ENCODE data around the gene CCDC183.

GRCh38 chr9:136775191-136775590 is 20.9 kb upstream of the CCDC183 start:
- TF ChIP-seq SPI1 (IDR thresholded peaks at IDR 0.05; ENCODE audit: low read depth, low read length) (no peak), TAF1 (IDR thresholded peaks at IDR 0.05; ENCODE audit: low read depth, low read length) (no peak), POLR2AphosphoS5 (IDR thresholded peaks at IDR 0.05; ENCODE audit: low read depth, low read length) (no peak), POLR2A (IDR thresholded peaks at IDR 0.05; ENCODE audit: low read depth, low read length) (no peak), POU2F2 (IDR thresholded peaks at IDR 0.05; ENCODE audit: low read depth, low read length) (no peak), PAX5 (IDR thresholded peaks at IDR 0.05; ENCODE audit: insufficient read depth, low read length, severe bottlenecking) (no peak)
